ENCODE data around the gene CLDN22. TPM values are rescaled to one million over a fixed set of nuclear protein-coding genes. Genes with fewer than 3 reads are reported as not detected.

Gene CLDN22
- total and polyA plus RNA-seq, 9 of the 15 experiments (the other 6 are each of a cell fraction or from before 2014, with no cell fraction given): 0.21 TPM; not detected in 8

- TF ChIP-seq MYC (IDR thresholded peaks at IDR 0.05; ENCODE audit: low read depth, low read length) (peak; percentile 92), MYC (CRISPR knock-in tag; IDR thresholded peaks at IDR 0.05; ENCODE audit: borderline replicate concordance, low read depth) (peak; percentile 99), HDAC2 (IDR thresholded peaks at IDR 0.05) (peak; percentile 45; the same call in 1 of the 2 replicates), RBM15 (IDR thresholded peaks at IDR 0.05; ENCODE audit: insufficient read depth, low read length) (no peak), CBX3 (IDR thresholded peaks at IDR 0.05; ENCODE audit: borderline replicate concordance in 1 of 2, low read length in 2 of 2) (no peak), HOMEZ (CRISPR knock-in tag; IDR thresholded peaks at IDR 0.05) (peak; percentile 99), SRSF3 (IDR thresholded peaks at IDR 0.05; ENCODE audit: insufficient read depth, low read length) (no peak), TOE1 (IDR thresholded peaks at IDR 0.05; ENCODE audit: borderline replicate concordance) (no peak), TOE1 (CRISPR knock-in tag; IDR thresholded peaks at IDR 0.05; ENCODE audit: borderline replicate concordance, low read depth) (0 out of 2 replicates have a peak, but pooled peaks have one; percentile 63), NCOR1 (IDR thresholded peaks at IDR 0.05) (peak; percentile 11; the same call in 1 of the 2 replicates), SRSF1 (IDR thresholded peaks at IDR 0.05; ENCODE audit: low read depth, low read length) (no peak), NR4A1 (CRISPR knock-in tag; IDR thresholded peaks at IDR 0.05) (peak; percentile 100), NR4A1 (tag; IDR thresholded peaks at IDR 0.05) (peak; percentile 100), ZC3H11A (IDR thresholded peaks at IDR 0.05; ENCODE audit: low read depth, low read length) (no peak), U2AF2 (optimal IDR thresholded peaks at IDR 0.05; ENCODE audit: low read depth, low read length) (no peak), ZNF707 (CRISPR knock-in tag; conservative IDR thresholded peaks at IDR 0.05) (peak; percentile 93), NFRKB (IDR thresholded peaks at IDR 0.05; ENCODE audit: low read depth) (peak; percentile 98), RBM17 (IDR thresholded peaks at IDR 0.05; ENCODE audit: borderline replicate concordance, low read depth, low read length) (no peak), ZNF511 (CRISPR knock-in tag; IDR thresholded peaks at IDR 0.05) (no peak), PCBP2 (IDR thresholded peaks at IDR 0.05; ENCODE audit: low read depth, low read length, poor library complexity, severe bottlenecking) (no peak), ZHX1 (conservative IDR thresholded peaks at IDR 0.05; ENCODE audit: low read length) (no peak; the same call in 1 of the 2 replicates)
- TF ChIP-seq, protein P1, sequence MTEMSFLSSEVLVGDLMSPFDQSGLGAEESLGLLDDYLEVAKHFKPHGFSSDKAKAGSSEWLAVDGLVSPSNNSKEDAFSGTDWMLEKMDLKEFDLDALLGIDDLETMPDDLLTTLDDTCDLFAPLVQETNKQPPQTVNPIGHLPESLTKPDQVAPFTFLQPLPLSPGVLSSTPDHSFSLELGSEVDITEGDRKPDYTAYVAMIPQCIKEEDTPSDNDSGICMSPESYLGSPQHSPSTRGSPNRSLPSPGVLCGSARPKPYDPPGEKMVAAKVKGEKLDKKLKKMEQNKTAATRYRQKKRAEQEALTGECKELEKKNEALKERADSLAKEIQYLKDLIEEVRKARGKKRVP (CRISPR knock-in tag; IDR thresholded peaks at IDR 0.05): peak; percentile 97
Measured at GRCh38 chr4:183348706-183349659, 28.9 kb upstream of the CLDN22 start (continued).

Data from K562 (cell line).